ENCODE measurements around the gene PARD3.
A peak's percentile ranks its signal among the peaks of the same experiment; 100 is the strongest.

The PARD3 gene

GRCh38 chr10:34716958-34717357, 98.1 kb downstream of the PARD3 start:
- Histone ChIP-seq H3K23ac (ENCODE audit: low read length) (no peak overlapping the region), H3K36me3 (ENCODE audit: control insufficient read depth in 1 of 2, insufficient read depth in 2 of 2, low read length in 2 of 2) (no peaks in the 10 kb centered on the region), H2AFZ (ENCODE audit: insufficient read depth, low read length, poor library complexity) (no peak overlapping the region), H2AK5ac (ENCODE audit: low read length) (no peak overlapping the region), H4K8ac (ENCODE audit: low read depth, low read length) (no peak overlapping the region), H3K4me2 (ENCODE audit: low read length) (no peak overlapping the region), H2BK120ac (ENCODE audit: insufficient read depth, low read length, poor library complexity) (no peak overlapping the region), H3K9me3 (ENCODE audit: insufficient read depth, low read depth, low read length) (no peaks in the 10 kb centered on the region), H3K79me2 (ENCODE audit: control insufficient read depth, insufficient read depth, low read length, poor library complexity) (no peaks in the 10 kb centered on the region), H3K27ac (ENCODE audit: low read depth, low read length) (no peak overlapping the region), H2BK12ac (ENCODE audit: low read length) (no peak overlapping the region), H3K9ac (ENCODE audit: low read length) (no peak overlapping the region), H3K4ac (ENCODE audit: low read depth, low read length) (no peak overlapping the region), H4K91ac (ENCODE audit: low read depth, low read length) (no peak overlapping the region), H3K27me3 (ENCODE audit: insufficient read depth, low read length) (no peaks in the 10 kb centered on the region), H4K12ac (ENCODE audit: low read depth, low read length) (no peak overlapping the region), H3K79me1 (ENCODE audit: low read length) (no peaks in the 10 kb centered on the region), H2BK5ac (ENCODE audit: low read depth, low read length, poor library complexity) (no peak overlapping the region), H3K4me1 (ENCODE audit: control insufficient read depth in 1 of 2, insufficient read depth in 2 of 2, low read length in 2 of 2) (peaks cover 10 to 11% of the 10 kb centered on the region in 2 experiments), H3K4me3 (ENCODE audit: low read depth, low read length) (no peak overlapping the region), H3K14ac (ENCODE audit: low read length) (no peak overlapping the region), H3K18ac (ENCODE audit: low read length) (no peak overlapping the region)
- WGBS (ENCODE audit: extremely low coverage, insufficient coverage, insufficient read length) = no CpG with 5 or more reads among the region's 1 CpG
- no peak for DNase-seq

DNA sequence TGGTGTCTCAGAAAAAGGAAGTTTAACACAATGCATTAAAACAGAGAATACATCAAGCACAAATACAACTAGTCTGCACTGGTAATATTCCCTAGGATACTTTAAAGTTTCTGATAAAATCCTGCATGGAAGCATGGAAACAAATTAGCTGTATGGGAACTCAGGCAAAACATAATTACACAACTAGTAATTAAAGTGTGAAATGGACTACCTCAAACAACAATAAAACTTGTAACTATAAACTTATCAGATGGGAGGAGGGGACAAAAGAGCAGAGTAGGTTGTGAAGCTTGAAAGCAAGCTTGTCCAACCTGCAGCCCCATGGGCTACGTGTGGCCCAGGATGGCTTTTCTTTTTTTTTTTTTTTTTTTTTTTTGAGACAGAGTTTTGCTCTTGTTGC, 98.9 kb downstream of the PARD3 start:
- Histone ChIP-seq H3K27me3 (ENCODE audit: insufficient read depth, low read length) (no peaks in the 10 kb centered on the region), H3K36me3 (ENCODE audit: control insufficient read depth in 1 of 2, insufficient read depth in 2 of 2, low read length in 2 of 2) (no peaks in the 10 kb centered on the region), H2BK12ac (ENCODE audit: low read length) (no peak overlapping the region), H3K4ac (ENCODE audit: low read depth, low read length) (no peak overlapping the region), H2AFZ (ENCODE audit: insufficient read depth, low read length, poor library complexity) (no peak overlapping the region), H4K12ac (ENCODE audit: low read depth, low read length) (no peak overlapping the region), H3K14ac (ENCODE audit: low read length) (no peak overlapping the region), H3K9ac (ENCODE audit: low read length) (no peak overlapping the region), H4K91ac (ENCODE audit: low read depth, low read length) (no peak overlapping the region), H2AK5ac (ENCODE audit: low read length) (no peak overlapping the region), H2BK120ac (ENCODE audit: insufficient read depth, low read length, poor library complexity) (no peak overlapping the region), H2BK5ac (ENCODE audit: low read depth, low read length, poor library complexity) (no peak overlapping the region), H3K9me3 (ENCODE audit: insufficient read depth, low read depth, low read length) (no peaks in the 10 kb centered on the region), H3K4me2 (ENCODE audit: low read length) (no peak overlapping the region), H3K18ac (ENCODE audit: low read length) (no peak overlapping the region), H4K8ac (ENCODE audit: low read depth, low read length) (no peak overlapping the region), H3K4me3 (ENCODE audit: low read depth, low read length) (no peak overlapping the region), H3K79me2 (ENCODE audit: control insufficient read depth, insufficient read depth, low read length, poor library complexity) (no peaks in the 10 kb centered on the region), H3K4me1 (ENCODE audit: control insufficient read depth in 1 of 2, insufficient read depth in 2 of 2, low read length in 2 of 2) (peaks cover 10 to 11% of the 10 kb centered on the region in 2 experiments), H3K23ac (ENCODE audit: low read length) (no peak overlapping the region), H3K27ac (ENCODE audit: low read depth, low read length) (no peak overlapping the region), H3K79me1 (ENCODE audit: low read length) (no peaks in the 10 kb centered on the region)
- no peak for DNase-seq
- WGBS (ENCODE audit: extremely low coverage, insufficient coverage, insufficient read length) = no CpG with 5 or more reads among the region's 1 CpG

- Histone ChIP-seq H2AK5ac (ENCODE audit: low read length) (no peak overlapping the region), H3K27ac (ENCODE audit: low read depth, low read length) (no peak overlapping the region), H3K79me2 (ENCODE audit: control insufficient read depth, insufficient read depth, low read length, poor library complexity) (no peaks in the 10 kb centered on the region), H3K23ac (ENCODE audit: low read length) (no peak overlapping the region), H3K4ac (ENCODE audit: low read depth, low read length) (no peak overlapping the region), H3K18ac (ENCODE audit: low read length) (peak overlapping the region; percentile 64), H4K12ac (ENCODE audit: low read depth, low read length) (no peak overlapping the region), H2AFZ (ENCODE audit: insufficient read depth, low read length, poor library complexity) (no peak overlapping the region), H4K8ac (ENCODE audit: low read depth, low read length) (no peak overlapping the region), H2BK120ac (ENCODE audit: insufficient read depth, low read length, poor library complexity) (no peak overlapping the region), H2BK12ac (ENCODE audit: low read length) (no peak overlapping the region), H3K4me3 (ENCODE audit: low read depth, low read length) (no peak overlapping the region), H3K9me3 (ENCODE audit: insufficient read depth, low read depth, low read length) (no peaks in the 10 kb centered on the region), H3K9ac (ENCODE audit: low read length) (no peak overlapping the region), H3K36me3 (ENCODE audit: control insufficient read depth in 1 of 2, insufficient read depth in 2 of 2, low read length in 2 of 2) (no peaks in the 10 kb centered on the region), H4K91ac (ENCODE audit: low read depth, low read length) (no peak overlapping the region), H3K27me3 (ENCODE audit: insufficient read depth, low read length) (no peaks in the 10 kb centered on the region), H3K79me1 (ENCODE audit: low read length) (no peaks in the 10 kb centered on the region), H3K4me1 (ENCODE audit: control insufficient read depth in 1 of 2, insufficient read depth in 2 of 2, low read length in 2 of 2) (peaks cover 10 to 11% of the 10 kb centered on the region in 2 experiments), H3K4me2 (ENCODE audit: low read length) (no peak overlapping the region), H2BK5ac (ENCODE audit: low read depth, low read length, poor library complexity) (no peak overlapping the region), H3K14ac (ENCODE audit: low read length) (no peak overlapping the region)
- WGBS (ENCODE audit: extremely low coverage, insufficient coverage, insufficient read length) = no CpG with 5 or more reads among the region's 8 CpGs
- no peak for DNase-seq
Measured at GRCh38 chr10:34715511-34716187, 99.4 kb downstream of the PARD3 start.

DNA sequence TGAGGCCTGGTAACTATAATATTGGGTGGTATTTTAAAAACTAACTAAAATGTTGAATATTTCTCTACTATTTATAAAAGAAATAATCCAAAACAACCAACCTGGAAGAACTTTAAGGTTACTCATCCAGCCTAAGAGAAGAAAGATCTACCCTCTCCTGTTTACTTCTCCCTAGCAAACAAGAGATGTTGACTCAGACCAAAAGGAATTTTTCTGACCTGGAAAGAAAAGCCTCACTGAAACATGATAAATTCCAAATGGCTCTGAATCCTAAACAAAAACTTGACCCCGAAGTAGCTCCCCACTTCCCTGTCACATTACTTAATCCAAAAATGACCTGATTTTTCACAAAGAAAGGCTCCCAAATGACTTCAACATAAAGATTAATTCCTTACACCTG, 101.2 kb downstream of the PARD3 start:
- Histone ChIP-seq H4K91ac (ENCODE audit: low read depth, low read length) (no peak overlapping the region), H4K12ac (ENCODE audit: low read depth, low read length) (no peak overlapping the region), H2BK5ac (ENCODE audit: low read depth, low read length, poor library complexity) (no peak overlapping the region), H2AFZ (ENCODE audit: insufficient read depth, low read length, poor library complexity) (no peak overlapping the region), H2BK120ac (ENCODE audit: insufficient read depth, low read length, poor library complexity) (no peak overlapping the region), H3K9ac (ENCODE audit: low read length) (no peak overlapping the region), H3K4ac (ENCODE audit: low read depth, low read length) (no peak overlapping the region), H3K4me3 (ENCODE audit: low read depth, low read length) (no peak overlapping the region), H3K4me1 (ENCODE audit: control insufficient read depth in 1 of 2, insufficient read depth in 2 of 2, low read length in 2 of 2) (peaks cover 8 to 10% of the 10 kb centered on the region in 2 experiments), H3K36me3 (ENCODE audit: control insufficient read depth in 1 of 2, insufficient read depth in 2 of 2, low read length in 2 of 2) (no peaks in the 10 kb centered on the region), H2AK5ac (ENCODE audit: low read length) (no peak overlapping the region), H3K18ac (ENCODE audit: low read length) (no peak overlapping the region), H3K27me3 (ENCODE audit: insufficient read depth, low read length) (no peaks in the 10 kb centered on the region), H3K27ac (ENCODE audit: low read depth, low read length) (no peak overlapping the region), H3K9me3 (ENCODE audit: insufficient read depth, low read depth, low read length) (no peaks in the 10 kb centered on the region), H3K4me2 (ENCODE audit: low read length) (no peak overlapping the region), H3K14ac (ENCODE audit: low read length) (no peak overlapping the region), H4K8ac (ENCODE audit: low read depth, low read length) (no peak overlapping the region), H3K79me2 (ENCODE audit: control insufficient read depth, insufficient read depth, low read length, poor library complexity) (no peaks in the 10 kb centered on the region), H3K23ac (ENCODE audit: low read length) (no peak overlapping the region), H2BK12ac (ENCODE audit: low read length) (no peak overlapping the region), H3K79me1 (ENCODE audit: low read length) (no peaks in the 10 kb centered on the region)
- no peak for DNase-seq
- WGBS (ENCODE audit: extremely low coverage, insufficient coverage, insufficient read length) = no CpG with 5 or more reads among the region's 1 CpG

All from trophoblast cell (in vitro differentiated cells and primary cell).